ENCODE results near the gene PRPF38B.
"Not testable (repeated sequence)": the region's sequence is repeated elsewhere in the genome, so short reads cannot be mapped to it uniquely, and the experiment has no call there.

PRPF38B gene

DNA sequence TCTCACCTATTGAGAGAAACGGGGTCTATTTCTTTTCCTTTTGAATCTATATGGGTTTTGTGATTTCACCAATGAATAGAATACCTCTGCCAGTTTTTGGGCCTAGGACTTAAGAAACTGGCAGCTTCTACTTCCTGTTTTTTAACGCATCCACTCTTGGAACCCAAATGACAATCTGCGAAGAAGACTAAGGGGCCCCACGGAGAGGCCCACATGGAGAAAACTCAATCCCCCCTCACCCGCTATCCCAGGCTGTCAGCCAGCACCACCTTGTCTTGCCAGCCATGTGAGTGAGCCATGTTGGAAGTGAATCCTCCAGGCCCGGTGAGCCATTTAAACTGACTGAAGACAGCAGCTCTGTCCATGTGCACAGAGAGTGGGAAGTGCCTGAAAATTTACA lies 27.6 kb upstream of the PRPF38B start:
- TF ChIP-seq, protein P1, sequence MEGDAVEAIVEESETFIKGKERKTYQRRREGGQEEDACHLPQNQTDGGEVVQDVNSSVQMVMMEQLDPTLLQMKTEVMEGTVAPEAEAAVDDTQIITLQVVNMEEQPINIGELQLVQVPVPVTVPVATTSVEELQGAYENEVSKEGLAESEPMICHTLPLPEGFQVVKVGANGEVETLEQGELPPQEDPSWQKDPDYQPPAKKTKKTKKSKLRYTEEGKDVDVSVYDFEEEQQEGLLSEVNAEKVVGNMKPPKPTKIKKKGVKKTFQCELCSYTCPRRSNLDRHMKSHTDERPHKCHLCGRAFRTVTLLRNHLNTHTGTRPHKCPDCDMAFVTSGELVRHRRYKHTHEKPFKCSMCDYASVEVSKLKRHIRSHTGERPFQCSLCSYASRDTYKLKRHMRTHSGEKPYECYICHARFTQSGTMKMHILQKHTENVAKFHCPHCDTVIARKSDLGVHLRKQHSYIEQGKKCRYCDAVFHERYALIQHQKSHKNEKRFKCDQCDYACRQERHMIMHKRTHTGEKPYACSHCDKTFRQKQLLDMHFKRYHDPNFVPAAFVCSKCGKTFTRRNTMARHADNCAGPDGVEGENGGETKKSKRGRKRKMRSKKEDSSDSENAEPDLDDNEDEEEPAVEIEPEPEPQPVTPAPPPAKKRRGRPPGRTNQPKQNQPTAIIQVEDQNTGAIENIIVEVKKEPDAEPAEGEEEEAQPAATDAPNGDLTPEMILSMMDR (IDR thresholded peaks at IDR 0.05; ENCODE audit: insufficient read depth, low read length, poor library complexity, severe bottlenecking): no peak
- Histone ChIP-seq H3K27me3 (replicated peaks; ENCODE audit: control insufficient read depth, insufficient read depth, low read length) (no peaks in the 10 kb centered on the region), H3K36me3 (ENCODE audit: control insufficient read depth, insufficient read depth, low read length) (no peaks in the 10 kb centered on the region), H3K4me3 (replicated peaks; ENCODE audit: low read depth, low read length) (no peak overlapping the region)
- DNase-seq (ENCODE audit: extremely low read depth, insufficient read length): no peak

DNA sequence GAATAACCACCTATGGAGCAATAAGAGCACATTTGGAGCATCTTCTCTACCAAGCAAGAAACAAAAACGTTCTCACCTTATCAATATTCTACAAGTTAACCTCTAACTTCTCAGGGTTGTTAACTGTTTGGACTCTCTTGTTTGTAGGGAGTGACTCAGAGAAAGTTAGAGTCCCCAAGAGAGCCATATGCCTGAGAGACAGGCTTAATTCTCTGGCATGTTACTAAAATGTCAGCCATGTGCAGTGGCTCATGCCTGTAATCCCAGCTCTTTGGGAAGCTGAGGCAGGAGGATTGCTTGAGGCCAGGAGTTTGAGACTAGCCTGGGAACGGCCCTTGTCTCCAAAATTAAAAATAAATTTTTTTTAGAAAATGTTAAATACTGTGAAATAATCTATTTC lies 27.0 kb upstream of the PRPF38B start:
- Histone ChIP-seq H3K36me3 (ENCODE audit: control insufficient read depth, insufficient read depth, low read length) (no peaks in the 10 kb centered on the region), H3K4me3 (replicated peaks; ENCODE audit: low read depth, low read length) (no peak overlapping the region), H3K27me3 (replicated peaks; ENCODE audit: control insufficient read depth, insufficient read depth, low read length) (no peaks in the 10 kb centered on the region)
- TF ChIP-seq, protein P1 (IDR thresholded peaks at IDR 0.05; ENCODE audit: insufficient read depth, low read length, poor library complexity, severe bottlenecking): no peak
- DNase-seq (ENCODE audit: extremely low read depth, insufficient read length): no peak

DNA sequence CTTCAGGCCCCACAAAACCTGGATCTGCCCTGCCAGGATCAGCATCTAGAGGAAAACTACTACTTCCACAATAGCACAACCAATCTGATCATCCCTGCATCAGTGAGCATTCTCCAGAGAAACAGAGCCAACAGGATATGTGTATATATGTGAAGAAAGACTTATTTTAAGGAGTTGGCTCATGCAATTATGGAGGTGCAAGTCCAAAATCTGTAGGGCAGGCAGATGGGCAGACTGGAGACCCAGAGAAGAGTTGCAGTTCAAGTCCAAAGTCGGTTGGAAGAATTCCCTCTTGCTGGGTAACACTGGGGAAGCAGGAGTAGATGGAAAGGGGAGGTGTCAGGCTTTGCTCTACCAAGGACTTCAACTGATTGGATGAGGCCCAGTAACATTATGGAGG lies 26.3 kb upstream of the PRPF38B start:
- TF ChIP-seq, protein P1 (IDR thresholded peaks at IDR 0.05; ENCODE audit: insufficient read depth, low read length, poor library complexity, severe bottlenecking): no peak
- no peaks in the 10 kb centered on the region for H3K36me3 ChIP-seq (ENCODE audit: control insufficient read depth, insufficient read depth, low read length)
- DNase-seq (ENCODE audit: extremely low read depth, insufficient read length): no peak

DNA sequence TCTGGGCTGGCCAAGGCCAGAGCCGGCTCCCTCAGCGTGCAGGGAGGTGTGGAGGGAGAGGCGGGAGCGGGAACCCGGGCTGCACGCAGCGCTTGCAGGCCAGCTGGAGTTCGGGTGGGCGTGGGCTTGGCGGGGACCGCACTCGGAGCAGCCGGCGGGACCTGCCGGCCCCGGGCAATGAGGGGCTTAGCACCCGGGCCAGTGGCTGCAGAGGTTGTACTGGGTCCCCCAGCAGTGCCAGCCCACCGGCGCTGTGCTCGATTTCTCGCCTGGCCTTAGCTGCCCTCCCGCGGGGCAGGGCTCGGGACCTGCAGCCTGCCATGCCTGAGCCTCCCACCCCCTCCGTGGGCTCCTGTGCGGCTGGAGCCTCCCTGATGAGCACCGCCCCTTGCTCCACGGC lies 24.7 kb upstream of the PRPF38B start:
- not testable (repeated sequence) for DNase-seq (ENCODE audit: extremely low read depth, insufficient read length); H3K4me3 ChIP-seq (replicated peaks; ENCODE audit: low read depth, low read length); H3K27me3 ChIP-seq (replicated peaks; ENCODE audit: control insufficient read depth, insufficient read depth, low read length); H3K36me3 ChIP-seq (ENCODE audit: control insufficient read depth, insufficient read depth, low read length)

More for the DNA sequence above, 26.3 kb upstream of the PRPF38B start:
- Histone ChIP-seq H3K4me3 (replicated peaks; ENCODE audit: low read depth, low read length) (no peak overlapping the region), H3K27me3 (replicated peaks; ENCODE audit: control insufficient read depth, insufficient read depth, low read length) (no peaks in the 10 kb centered on the region)

DNA sequence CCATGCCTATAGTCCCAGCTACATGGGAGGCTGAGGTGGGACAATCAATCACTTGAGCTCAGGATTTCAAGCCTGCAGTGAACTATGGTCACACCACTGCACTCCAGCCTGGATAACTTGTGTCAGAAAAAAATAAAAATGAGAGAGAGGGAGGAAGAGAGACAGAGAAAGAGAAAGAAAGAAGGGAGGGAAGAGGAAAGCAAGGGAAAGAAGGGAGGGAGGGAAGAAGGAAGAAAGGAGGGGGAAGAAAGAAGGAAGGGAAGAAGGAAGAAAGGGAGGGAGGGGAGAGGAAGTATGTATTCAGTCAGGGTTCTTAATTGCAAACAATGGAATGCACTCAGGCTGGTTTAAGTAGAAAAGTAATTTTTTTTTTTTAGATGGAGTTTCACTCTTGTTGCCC lies 23.3 kb upstream of the PRPF38B start:
- no peaks in the 10 kb centered on the region for H3K27me3 ChIP-seq (replicated peaks; ENCODE audit: control insufficient read depth, insufficient read depth, low read length)

DNA sequence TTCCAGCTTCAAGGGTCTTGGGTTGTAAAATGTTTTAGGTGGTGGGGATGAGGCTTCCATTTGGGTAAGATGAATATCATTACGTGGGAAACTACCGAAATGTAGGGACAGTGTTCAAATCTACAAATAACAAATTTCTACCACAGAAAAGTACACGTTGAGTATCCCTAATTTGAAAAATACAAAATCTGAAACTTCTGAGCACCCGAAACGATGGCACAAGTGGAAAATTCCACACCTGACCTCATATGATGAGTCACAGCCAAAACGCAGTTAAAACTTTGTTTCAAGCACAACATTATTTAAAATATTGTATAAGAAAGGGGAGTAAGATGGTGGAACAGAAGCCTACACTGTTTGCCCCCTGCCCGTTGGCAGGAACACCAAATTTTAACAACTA lies 22.4 kb upstream of the PRPF38B start:
- H3K4me3 ChIP-seq (replicated peaks; ENCODE audit: low read depth, low read length): no peak overlapping the region
- H3K27me3 ChIP-seq (replicated peaks; ENCODE audit: control insufficient read depth, insufficient read depth, low read length): no peaks in the 10 kb centered on the region
- no peak for DNase-seq (ENCODE audit: extremely low read depth, insufficient read length)
- TF ChIP-seq, protein P1 (IDR thresholded peaks at IDR 0.05; ENCODE audit: insufficient read depth, low read length, poor library complexity, severe bottlenecking): no peak
- H3K36me3 ChIP-seq (ENCODE audit: control insufficient read depth, insufficient read depth, low read length): no peaks in the 10 kb centered on the region

More for the DNA sequence above, 23.3 kb upstream of the PRPF38B start:
- no peak for DNase-seq (ENCODE audit: extremely low read depth, insufficient read length)
- no peaks in the 10 kb centered on the region for H3K36me3 ChIP-seq (ENCODE audit: control insufficient read depth, insufficient read depth, low read length)
- no peak overlapping the region for H3K4me3 ChIP-seq (replicated peaks; ENCODE audit: low read depth, low read length)
- TF ChIP-seq, protein P1 (IDR thresholded peaks at IDR 0.05; ENCODE audit: insufficient read depth, low read length, poor library complexity, severe bottlenecking): no peak

Data from GM06990 (cell line).